Keratinocyte (primary cell): ENCODE measurements around the gene SPON1.

ENCODE experiments used
- CTCF ChIP-seq, 3 experiments: IDR thresholded peaks in 1 of 3; conservative IDR thresholded peaks in 1 of 3; optimal IDR thresholded peaks in 1 of 3; 2 replicates in 2 of 3; 3 replicates in 1 of 3; pipeline versions ENCODE3 to v1.5.1; 2011; ENCODE audit warnings: low read length in 3 of 3, mild to moderate bottlenecking in 3 of 3, moderate library complexity in 2 of 3, control low read depth in 1 of 3, inconsistent platforms in 1 of 3; ENCODE audit not compliant: insufficient read depth in 2 of 3; ENCODE audit errors: extremely low read depth in 1 of 3
- EZH2 ChIP-seq: IDR thresholded peaks from one replicate; pipeline ENCODE4 v1.6.1; 2012; ENCODE audit warnings: inconsistent platforms, mild to moderate bottlenecking, low read length, moderate library complexity

- TF ChIP-seq CTCF (optimal IDR thresholded peaks at IDR 0.05 in 1 of 3, IDR thresholded peaks at IDR 0.05 in 1 of 3, conservative IDR thresholded peaks at IDR 0.05 in 1 of 3; ENCODE audit: extremely low read depth in 1 of 3, insufficient read depth in 2 of 3, low read length in 3 of 3) (no peak), EZH2 (no peak)
Measured at GRCh38 chr11:14027525-14027924, 65.0 kb downstream of the SPON1 start.
